GM18867 (cell line): ENCODE measurements around the gene PLEKHG2.

Source experiments
- ATAC-seq: cut with Tn5 transposase; IDR thresholded peaks from one replicate; pipeline ENCODE4 v1.9.1; 2021; ENCODE audit warnings: mild to moderate bottlenecking, moderate library complexity; ENCODE audit not compliant: unreplicated experiment

The PLEKHG2 gene

GRCh38 chr19:39420769-39421168 is 8.3 kb downstream of the PLEKHG2 start:
- no peak for ATAC-seq

- ATAC-seq = no peak
These were observed 9.6 kb downstream of the PLEKHG2 start for GRCh38 chr19:39422020-39422419.

- ATAC-seq = no peak
These were observed 11.0 kb downstream of the PLEKHG2 start for GRCh38 chr19:39423258-39424086.

- ATAC-seq = no peak
These were observed 12.5 kb downstream of the PLEKHG2 start for GRCh38 chr19:39424934-39425333.

DNA sequence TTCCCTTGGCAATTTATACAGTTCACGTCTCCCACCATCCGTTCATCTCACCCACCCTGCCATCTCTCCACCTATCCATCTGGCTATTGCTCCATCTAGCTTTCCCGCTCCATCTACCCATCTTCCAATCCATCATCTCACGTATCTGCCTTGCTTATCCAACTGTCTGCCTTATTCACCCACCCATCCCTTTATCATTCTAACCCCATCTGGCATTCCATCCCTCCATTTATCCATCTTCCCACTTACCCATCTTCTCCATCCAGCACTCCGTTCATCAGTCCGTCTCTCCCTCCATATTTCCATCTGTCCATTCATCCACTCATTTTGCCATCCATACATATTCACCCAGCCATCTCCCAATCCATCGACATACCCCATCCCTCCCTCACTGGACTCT is 13.3 kb downstream of the PLEKHG2 start:
- no peak for ATAC-seq

DNA sequence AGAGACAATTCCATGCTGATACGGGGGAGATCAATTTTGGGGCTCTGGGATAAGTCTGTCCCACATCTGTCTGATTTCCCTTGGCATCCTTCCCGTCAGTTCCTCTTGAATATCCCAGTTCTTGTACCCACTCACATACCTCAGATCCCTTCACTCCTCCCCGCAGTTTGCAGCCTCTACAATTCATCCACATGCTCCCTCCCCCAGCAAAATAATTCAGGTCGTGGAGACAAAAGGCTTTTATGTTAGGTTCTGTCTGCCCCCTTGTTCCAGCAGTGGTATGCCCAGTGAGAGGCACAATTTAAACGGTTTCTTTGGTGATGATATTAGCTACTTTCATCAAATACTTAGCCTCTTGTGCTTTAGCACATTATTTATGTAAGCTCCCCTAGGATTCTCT is 13.7 kb downstream of the PLEKHG2 start:
- no peak for ATAC-seq

- ATAC-seq = no peak
These were observed 15.2 kb downstream of the PLEKHG2 start for GRCh38 chr19:39427707-39428106.

- ATAC-seq = no peak
These were observed 16.0 kb downstream of the PLEKHG2 start for GRCh38 chr19:39428283-39429112.

DNA sequence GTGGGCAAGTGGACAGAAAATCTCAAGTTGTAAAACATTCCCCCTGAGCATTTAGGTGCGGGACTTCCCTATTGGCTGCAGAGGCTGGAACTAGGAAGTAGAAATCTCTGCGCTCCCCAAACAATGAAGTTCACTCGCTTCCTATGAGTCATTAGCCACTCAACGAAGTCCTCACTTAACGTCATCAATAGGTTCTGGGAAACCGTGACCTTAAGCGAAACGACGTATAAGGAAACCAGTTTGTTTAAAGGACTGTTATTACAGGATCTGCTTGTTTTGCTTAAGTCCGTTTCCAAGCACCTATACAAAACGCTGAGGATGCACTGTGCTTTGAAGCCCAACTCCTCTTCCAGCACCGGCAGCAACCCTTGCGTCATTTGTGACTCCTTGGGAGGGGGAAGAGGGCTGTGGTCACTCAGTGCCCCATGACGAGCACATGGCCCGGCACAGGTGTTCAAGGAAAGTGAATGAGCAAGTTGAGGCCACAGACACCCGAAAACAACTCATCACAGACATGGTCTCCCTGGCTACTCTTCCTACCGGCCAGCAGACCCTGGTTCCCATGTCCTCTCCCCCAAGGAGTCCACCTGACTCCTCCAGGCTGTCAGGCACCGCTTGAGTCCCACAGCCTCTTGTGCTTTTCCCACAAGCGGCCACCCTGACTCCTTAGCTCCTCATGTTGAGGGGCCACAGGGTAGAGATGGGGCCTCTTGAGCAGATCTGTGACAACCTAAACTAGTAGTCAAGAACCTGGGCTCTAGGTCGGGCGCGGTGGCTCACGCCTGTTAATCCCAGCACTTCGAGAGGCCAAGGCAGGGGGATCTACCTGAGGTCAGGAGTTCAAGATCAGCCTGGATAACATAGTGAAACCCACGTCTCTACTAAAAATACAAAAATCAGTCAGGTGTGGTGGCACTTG is 18.5 kb downstream of the PLEKHG2 start:
- ATAC-seq = peak; percentile 30

GRCh38 chr19:39432677-39433025 is 20.2 kb downstream of the PLEKHG2 start:
- ATAC-seq = no peak

GRCh38 chr19:39433480-39434079 is 21.1 kb downstream of the PLEKHG2 start:
- no peak for ATAC-seq

- no peak for ATAC-seq
These were observed 21.9 kb downstream of the PLEKHG2 start for GRCh38 chr19:39434123-39435076.

DNA sequence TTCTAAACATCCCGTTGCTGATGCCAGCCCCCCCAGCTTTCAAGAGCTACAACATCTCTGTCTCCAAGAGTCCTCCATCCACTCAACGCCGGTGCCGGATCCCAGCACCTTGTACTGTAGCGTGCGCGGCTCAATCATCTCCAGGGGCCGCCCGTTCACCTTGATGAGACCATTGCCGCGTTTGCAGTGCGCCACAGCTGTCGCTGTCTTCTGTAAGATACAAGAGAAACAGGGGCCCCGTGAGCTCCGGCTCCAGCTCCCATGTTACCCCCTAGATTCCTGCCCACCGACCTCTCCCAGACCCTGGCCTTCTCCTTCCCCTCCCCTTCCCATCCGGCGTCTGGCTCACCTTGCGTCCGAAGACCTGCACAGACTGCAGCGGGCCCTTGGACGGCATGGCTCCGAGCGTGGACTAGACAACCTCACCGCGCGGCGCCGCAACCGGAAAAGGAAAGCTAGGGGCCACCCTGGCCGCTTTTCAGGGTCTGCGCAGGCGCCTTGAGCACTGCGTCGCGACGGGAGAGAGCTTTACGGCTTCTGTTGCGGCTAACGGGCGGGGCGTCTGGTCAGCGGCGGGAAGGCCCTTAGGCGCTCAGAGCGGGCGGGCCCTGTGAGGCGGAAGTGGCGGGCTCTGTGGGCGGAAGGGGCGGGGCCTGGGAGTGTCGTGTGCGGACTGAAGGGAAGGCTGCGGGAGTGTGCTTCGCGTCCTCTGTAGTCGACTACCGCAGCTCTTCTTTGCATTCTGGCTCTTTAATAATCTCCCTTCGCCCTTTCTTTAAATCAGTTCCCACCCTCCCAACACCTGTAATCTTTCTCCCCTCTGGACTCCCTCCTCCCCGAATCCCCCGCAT is 23.3 kb downstream of the PLEKHG2 start, which contains the start of gene RPS16:
Gene RPS16 (minus strand): TSS at position 451 of the 851 bp plus-strand sequence. CDS start 54 bp downstream, at position 397.
- ATAC-seq = peak; percentile 81

DNA sequence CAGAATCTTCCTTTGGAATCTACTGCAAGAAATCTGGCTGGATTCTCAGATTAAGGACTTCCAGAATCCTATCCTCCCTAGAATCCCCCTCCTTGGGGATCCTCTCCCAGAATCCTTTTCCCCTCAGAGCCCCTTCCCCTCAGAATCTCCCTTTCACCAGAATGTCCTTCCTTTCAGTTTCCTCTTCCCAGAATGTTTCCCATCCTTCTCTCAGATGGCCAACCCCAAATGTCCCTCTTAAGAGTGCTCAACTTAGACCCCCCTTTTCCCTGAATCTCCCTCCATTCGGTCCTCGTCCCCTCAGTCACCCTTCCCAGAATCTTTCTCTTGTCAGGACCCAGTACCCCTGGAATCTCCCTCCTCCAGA is 23.9 kb downstream of the PLEKHG2 start:
- ATAC-seq = no peak

DNA sequence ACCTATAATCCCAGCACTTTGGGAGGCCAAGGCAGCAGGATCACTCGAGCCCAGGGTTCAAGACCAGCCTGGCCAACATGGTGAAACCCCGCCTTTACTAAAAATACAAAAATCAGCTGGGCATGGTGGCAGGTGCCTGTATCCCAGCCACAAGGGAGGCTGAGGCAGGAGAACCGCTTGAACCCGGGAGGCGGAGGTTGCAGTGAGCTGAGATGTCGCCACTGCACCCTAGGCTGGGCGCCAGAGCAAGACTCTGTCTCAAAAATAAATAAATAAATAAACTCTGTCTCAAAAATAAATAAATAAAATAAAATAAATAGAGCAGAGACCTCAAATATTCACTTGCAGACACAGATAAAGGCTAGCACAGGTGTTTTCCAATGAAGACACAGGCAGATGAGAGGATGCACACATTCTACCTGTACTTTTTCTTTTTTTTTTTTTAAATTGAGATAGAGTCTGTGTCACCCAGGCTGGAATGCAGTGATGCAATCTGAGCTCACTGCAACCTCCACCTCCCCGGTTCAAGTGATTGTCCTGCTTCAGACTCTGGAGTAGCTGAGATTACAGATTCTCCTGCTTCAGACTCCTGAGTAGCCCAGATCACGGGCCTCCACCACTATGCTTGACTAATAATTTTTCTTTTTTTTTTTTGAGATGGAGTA is 25.9 kb downstream of the PLEKHG2 start:
- no peak for ATAC-seq

- no peak for ATAC-seq
These were observed 32.2 kb downstream of the PLEKHG2 start for GRCh38 chr19:39444598-39445195.
